Amniotic epithelial cell (primary cell): Measurements from ENCODE around the gene RHOB.

Source experiments
- DNase-seq: peaks from one replicate; pipeline ENCODE4 v3.0.0-alpha.2; 2010; ENCODE audit warnings: low read depth

The RHOB gene

DNA sequence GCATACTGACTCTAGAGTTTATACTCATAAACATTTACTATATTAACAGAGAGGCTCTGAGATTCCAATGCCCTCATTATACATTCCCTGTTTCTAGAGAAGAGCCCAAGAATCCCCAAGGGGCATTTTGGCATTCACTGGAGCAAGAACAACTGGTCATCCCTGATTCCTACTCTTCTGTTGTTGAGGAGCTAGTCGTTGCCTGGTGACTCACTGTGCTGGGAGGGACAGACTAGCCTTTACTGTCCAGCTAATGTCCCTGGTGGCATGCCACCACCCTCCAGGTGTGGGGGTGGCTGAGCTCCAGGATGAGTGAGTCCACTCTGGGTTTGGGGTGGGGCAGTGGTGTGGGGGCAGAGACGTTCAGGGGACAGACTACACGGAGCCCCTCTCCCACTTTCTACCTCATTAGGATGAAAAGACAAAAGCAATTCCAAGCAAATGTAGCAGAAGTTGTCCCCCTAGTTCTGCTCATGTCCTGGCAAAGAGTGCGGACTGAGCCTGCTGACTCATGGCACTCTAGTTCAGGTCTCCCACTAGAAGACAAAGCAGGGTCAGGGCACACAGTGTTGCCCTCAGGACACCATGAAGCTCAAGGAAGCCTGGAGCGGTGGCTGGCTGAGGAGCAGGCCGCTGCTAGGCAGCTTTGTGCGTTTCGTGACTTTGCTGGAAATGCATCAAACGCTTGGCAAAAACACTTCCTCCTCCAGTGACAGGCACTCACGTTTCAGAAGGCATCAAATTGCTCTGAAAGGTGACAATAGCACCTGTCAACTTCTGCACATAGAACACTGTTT is 49.4 kb downstream of the RHOB start:
- no peak for DNase-seq

DNA sequence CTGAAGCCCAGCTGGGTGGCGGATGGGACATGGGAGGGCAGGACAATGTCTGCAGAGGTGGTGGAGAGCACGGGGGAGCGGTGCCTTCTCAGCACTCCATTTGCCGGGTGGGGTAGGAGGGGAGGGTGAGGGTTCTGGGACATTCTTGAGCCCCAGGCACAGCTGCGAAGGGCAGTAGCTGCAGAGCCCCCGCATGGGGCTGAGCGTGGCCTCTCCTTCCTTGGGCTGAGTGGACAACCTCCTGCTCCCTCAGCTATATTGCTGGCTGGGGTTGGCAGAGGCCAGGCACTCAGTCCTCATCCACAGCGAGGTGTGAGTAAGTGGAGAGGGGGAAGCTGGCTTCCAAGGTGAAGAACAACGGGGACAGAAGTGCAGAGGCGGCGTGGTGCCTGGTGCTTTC is 50.1 kb downstream of the RHOB start:
- no peak for DNase-seq
